Body of pancreas (tissue), 4 donors: ENCODE data around the gene ERVW-1.

ENCODE experiments used
- POLR2A ChIP-seq, 3 donors: fragments of 450-650 bp; IDR thresholded peaks; one replicate each; pipeline ENCODE4 v1.6.1; 2016; ENCODE audit warnings: antibody characterized with exemption in 3 of 3, mild to moderate bottlenecking in 2 of 3
- TF ChIP-seq, protein P1 (sequence below), 7 experiments: fragments of 450-650 bp in 4 of 7; fragments of 200-600 bp in 3 of 7; sonication (generic) in 3 of 7; IDR thresholded peaks; one replicate each; pipeline ENCODE4 v1.5.1; 2016 to 2019; ENCODE audit warnings: antibody characterized with exemption in 7 of 7

DNA sequence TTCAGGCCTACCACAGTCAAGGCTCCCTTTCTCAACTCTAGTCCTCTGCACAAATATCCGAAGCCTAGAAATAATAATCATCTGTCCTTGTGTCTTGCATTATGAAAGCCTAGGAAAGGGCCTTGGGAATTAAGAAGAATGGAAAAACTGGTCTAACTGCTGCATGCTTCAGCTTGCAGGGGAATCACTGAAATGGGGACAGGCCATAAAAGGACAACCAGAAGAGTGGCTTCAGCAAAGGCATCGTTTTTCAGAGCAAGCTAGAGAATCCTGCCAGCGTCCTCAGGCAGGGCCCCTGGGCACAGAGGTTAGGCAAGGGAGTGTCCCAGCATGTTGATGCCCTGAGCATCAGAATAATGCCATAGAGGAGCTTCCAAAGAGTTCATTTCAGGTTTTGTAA lies 13.2 kb downstream of the ERVW-1 start:
- TF ChIP-seq, protein P1, sequence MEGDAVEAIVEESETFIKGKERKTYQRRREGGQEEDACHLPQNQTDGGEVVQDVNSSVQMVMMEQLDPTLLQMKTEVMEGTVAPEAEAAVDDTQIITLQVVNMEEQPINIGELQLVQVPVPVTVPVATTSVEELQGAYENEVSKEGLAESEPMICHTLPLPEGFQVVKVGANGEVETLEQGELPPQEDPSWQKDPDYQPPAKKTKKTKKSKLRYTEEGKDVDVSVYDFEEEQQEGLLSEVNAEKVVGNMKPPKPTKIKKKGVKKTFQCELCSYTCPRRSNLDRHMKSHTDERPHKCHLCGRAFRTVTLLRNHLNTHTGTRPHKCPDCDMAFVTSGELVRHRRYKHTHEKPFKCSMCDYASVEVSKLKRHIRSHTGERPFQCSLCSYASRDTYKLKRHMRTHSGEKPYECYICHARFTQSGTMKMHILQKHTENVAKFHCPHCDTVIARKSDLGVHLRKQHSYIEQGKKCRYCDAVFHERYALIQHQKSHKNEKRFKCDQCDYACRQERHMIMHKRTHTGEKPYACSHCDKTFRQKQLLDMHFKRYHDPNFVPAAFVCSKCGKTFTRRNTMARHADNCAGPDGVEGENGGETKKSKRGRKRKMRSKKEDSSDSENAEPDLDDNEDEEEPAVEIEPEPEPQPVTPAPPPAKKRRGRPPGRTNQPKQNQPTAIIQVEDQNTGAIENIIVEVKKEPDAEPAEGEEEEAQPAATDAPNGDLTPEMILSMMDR (IDR thresholded peaks at IDR 0.05) = no peak
- no peak for TF ChIP-seq POLR2A (IDR thresholded peaks at IDR 0.05)
